Liver (tissue), 3 donors: ENCODE data around the gene LDLRAD4.

Experiments used
- EGR1 ChIP-seq, 2 donors: IDR thresholded peaks; 2 replicates each; pipeline ENCODE4 v1.6.1; 2016 to 2018; ENCODE audit warnings: antibody characterized with exemption in 2 of 2, low read depth in 2 of 2
- FOXA2 ChIP-seq: IDR thresholded peaks from 2 replicates; pipeline ENCODE4 v1.6.1; 2016; ENCODE audit warnings: antibody characterized with exemption
- JUND ChIP-seq, 2 donors: IDR thresholded peaks; 2 replicates each; pipeline ENCODE4 v1.6.1; 2016; ENCODE audit warnings: antibody characterized with exemption in 2 of 2
- RXRA ChIP-seq, 2 donors: IDR thresholded peaks; 2 replicates each; pipeline ENCODE4 v1.6.1; 2017 to 2018; ENCODE audit warnings: antibody characterized with exemption in 2 of 2, mild to moderate bottlenecking in 1 of 2
- YY1 ChIP-seq: IDR thresholded peaks from 2 replicates; pipeline ENCODE4 v1.6.1; 2016; ENCODE audit warnings: antibody characterized with exemption, mild to moderate bottlenecking
- TF ChIP-seq, protein P1 (sequence below): fragments of 150-350 bp; IDR thresholded peaks from 2 replicates; pipeline ENCODE4 v1.5.1; 2017; ENCODE audit warnings: improper control_type of control experiment, low read depth, low read length; ENCODE audit not compliant: missing input control
- TF ChIP-seq, protein P2 (sequence below): IDR thresholded peaks from 2 replicates; pipeline ENCODE4 v1.6.1; 2016; ENCODE audit warnings: antibody characterized with exemption
- TF ChIP-seq, protein P3 (sequence below): IDR thresholded peaks from 2 replicates; pipeline ENCODE4 v1.6.1; 2016; ENCODE audit warnings: antibody characterized with exemption, mild to moderate bottlenecking
- donor health status: healthy.
- donor health status: healthy.

DNA sequence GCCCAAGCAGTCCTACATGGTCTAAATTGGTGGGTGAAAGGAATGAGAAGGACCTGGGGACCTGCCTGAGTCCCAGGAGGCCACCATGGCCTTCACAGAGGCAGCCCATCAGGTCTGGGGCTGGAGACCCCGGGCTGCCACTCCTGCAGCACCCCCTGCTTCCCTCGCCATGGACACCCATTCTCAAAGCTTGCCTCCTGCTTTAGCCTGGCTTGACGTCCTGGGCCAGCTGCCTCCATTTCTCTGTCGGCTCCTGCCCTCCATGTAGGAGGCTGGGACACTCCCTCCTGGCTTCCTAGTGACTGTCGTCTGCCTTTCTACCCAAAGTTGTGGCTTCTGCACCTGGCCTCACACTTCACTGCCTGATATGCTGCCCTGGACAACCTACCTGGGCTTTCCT lies 309.2 kb downstream of the LDLRAD4 start:
- TF ChIP-seq, protein P1, sequence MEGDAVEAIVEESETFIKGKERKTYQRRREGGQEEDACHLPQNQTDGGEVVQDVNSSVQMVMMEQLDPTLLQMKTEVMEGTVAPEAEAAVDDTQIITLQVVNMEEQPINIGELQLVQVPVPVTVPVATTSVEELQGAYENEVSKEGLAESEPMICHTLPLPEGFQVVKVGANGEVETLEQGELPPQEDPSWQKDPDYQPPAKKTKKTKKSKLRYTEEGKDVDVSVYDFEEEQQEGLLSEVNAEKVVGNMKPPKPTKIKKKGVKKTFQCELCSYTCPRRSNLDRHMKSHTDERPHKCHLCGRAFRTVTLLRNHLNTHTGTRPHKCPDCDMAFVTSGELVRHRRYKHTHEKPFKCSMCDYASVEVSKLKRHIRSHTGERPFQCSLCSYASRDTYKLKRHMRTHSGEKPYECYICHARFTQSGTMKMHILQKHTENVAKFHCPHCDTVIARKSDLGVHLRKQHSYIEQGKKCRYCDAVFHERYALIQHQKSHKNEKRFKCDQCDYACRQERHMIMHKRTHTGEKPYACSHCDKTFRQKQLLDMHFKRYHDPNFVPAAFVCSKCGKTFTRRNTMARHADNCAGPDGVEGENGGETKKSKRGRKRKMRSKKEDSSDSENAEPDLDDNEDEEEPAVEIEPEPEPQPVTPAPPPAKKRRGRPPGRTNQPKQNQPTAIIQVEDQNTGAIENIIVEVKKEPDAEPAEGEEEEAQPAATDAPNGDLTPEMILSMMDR = no peak
- TF ChIP-seq, protein P2, sequence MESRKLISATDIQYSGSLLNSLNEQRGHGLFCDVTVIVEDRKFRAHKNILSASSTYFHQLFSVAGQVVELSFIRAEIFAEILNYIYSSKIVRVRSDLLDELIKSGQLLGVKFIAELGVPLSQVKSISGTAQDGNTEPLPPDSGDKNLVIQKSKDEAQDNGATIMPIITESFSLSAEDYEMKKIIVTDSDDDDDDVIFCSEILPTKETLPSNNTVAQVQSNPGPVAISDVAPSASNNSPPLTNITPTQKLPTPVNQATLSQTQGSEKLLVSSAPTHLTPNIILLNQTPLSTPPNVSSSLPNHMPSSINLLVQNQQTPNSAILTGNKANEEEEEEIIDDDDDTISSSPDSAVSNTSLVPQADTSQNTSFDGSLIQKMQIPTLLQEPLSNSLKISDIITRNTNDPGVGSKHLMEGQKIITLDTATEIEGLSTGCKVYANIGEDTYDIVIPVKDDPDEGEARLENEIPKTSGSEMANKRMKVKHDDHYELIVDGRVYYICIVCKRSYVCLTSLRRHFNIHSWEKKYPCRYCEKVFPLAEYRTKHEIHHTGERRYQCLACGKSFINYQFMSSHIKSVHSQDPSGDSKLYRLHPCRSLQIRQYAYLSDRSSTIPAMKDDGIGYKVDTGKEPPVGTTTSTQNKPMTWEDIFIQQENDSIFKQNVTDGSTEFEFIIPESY = no peak
- TF ChIP-seq JUND (IDR thresholded peaks at IDR 0.05) = no peak
- TF ChIP-seq YY1 = no peak
- TF ChIP-seq, protein P3, sequence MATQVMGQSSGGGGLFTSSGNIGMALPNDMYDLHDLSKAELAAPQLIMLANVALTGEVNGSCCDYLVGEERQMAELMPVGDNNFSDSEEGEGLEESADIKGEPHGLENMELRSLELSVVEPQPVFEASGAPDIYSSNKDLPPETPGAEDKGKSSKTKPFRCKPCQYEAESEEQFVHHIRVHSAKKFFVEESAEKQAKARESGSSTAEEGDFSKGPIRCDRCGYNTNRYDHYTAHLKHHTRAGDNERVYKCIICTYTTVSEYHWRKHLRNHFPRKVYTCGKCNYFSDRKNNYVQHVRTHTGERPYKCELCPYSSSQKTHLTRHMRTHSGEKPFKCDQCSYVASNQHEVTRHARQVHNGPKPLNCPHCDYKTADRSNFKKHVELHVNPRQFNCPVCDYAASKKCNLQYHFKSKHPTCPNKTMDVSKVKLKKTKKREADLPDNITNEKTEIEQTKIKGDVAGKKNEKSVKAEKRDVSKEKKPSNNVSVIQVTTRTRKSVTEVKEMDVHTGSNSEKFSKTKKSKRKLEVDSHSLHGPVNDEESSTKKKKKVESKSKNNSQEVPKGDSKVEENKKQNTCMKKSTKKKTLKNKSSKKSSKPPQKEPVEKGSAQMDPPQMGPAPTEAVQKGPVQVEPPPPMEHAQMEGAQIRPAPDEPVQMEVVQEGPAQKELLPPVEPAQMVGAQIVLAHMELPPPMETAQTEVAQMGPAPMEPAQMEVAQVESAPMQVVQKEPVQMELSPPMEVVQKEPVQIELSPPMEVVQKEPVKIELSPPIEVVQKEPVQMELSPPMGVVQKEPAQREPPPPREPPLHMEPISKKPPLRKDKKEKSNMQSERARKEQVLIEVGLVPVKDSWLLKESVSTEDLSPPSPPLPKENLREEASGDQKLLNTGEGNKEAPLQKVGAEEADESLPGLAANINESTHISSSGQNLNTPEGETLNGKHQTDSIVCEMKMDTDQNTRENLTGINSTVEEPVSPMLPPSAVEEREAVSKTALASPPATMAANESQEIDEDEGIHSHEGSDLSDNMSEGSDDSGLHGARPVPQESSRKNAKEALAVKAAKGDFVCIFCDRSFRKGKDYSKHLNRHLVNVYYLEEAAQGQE = no peak
- TF ChIP-seq EGR1 (IDR thresholded peaks at IDR 0.05; ENCODE audit: low read depth in 2 of 2) = no peak
- no peak for TF ChIP-seq FOXA2
- no peak for TF ChIP-seq RXRA (IDR thresholded peaks at IDR 0.05)
